ENCODE measurements around the gene FAM20A.
"Not testable (repeated sequence)": the region's sequence is repeated elsewhere in the genome, so short reads cannot be mapped to it uniquely, and the experiment has no call there.

The FAM20A gene

DNA sequence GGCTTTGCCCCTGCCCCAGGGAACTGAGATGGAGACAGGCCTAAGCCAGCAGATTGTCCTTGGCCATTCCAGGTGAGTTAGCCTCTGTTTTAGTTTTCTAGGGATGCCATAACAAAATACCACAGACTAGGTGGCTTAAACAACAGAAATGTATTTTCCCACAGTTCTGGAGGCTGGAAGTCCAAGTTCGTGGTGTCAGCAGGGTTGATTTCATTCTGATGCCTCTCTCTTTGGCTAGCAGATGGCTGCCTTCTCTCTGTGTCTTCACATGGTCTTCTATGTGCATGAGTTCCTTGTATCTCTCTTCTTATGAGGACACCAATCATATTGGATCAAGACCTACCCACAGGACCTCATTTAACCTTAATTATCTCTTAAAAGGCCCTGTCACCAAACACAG lies 12.8 kb downstream of the FAM20A start:
- no peak for DNase-seq (ENCODE audit: low read depth)

DNA sequence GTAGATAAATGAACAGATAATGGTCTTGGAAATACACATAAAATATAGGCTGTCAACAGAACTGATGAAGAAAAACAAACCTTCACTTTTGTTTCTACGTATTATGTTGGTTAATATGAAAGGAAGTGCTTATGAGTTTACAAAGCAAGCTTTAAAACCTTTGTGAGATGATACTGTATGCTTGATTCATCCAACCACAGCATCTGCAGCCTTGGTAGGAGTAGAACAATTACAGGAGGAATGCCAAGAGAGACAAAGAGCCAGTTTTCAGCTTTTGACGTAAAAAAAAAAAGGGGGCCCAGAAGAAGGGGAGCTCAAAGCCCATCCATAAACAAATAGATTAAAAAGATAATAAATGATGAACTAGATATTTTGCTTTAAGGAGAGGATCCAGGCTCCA lies 13.3 kb downstream of the FAM20A start:
- no peak for DNase-seq (ENCODE audit: low read depth)

DNA sequence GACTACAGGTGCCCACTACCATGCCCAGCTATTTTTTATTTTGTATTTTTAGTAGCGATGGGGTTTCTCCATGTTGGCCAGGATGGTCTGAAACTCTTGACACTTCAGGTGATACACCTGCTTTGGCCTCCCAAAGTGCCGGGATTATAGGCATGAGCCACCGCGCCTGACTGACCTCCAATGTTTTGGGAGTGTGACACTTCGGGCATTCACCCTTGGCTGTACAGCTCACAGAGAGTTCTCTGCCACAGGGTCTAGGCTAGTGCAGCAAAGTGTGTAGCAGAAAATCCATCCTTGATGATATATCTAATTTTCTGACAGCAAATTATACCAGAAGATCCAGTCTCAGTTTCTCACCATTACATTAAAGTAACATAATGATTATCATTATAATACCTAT lies 14.1 kb downstream of the FAM20A start:
- DNase-seq (ENCODE audit: low read depth) = no peak

DNA sequence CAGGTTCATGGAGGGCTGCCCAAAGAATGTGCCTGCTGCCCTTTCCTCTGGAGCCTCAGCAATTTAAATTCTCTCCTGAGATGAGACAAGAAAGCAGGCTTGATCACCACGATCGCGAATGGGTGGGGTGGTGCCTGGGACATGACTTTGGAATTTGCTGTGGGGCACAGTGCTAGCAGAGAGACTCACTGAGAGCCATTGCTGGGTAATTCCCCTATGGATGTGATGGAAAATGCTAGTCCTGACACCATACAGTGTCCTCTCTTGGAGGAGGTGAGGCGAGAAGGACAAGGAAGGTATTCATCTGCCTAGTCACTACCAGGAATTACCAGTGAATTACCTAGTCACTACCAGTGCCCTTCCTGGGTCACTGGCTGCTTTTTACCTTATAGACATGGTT lies 15.5 kb downstream of the FAM20A start:
- no peak for DNase-seq (ENCODE audit: low read depth)

DNA sequence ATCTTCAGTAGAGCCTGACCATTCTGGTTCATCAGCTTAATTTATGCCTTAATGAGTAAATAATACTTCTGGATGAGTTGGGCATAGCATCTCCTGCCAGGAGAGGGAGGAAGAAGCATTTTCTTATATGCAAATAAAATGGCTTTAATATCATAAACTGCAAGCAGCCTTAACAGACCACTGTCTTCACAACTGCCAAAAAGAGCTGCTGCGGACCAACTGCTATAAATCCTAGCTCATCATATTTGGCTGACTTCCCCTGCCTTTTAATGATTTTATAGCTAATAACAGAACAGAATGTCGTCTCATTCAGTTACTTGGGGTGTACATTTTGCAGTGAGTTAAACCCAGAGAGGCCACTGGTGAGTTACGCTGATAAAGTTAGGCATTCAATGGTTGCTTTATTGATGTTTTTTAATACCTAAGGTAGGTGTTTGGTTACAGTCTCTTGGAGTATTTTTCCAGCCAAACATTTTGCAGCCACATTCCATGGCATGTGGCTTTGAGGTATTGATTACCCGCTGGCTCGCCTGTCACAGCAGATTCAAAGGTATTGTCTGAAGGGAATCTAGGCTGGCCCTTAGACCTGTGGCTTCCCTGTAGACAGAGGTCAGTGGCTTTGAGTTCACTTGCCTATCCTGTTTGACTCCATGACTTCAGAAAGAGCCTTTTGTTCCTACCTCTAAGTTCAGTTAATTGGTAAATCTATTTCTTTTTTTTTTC lies 16.4 kb downstream of the FAM20A start:
- DNase-seq (ENCODE audit: low read depth) = no peak

DNA sequence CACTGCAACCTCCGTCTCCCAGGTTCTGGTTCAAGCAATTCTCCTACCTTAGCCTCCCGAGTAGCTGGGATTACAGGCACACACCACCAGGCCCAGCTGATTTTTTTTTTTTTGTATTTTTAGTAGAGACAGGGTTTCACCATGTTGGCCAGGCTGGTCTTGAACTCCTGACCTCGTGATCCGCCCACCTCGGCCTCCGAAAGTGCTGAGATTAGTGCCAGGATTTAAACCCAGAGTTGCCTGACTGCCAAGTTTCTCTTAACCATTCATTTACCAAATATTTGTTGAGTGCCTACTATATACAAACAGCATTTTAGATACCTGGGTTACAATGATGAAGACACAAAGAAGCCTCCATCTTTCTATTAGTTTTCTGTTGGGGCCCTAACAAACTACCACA lies 18.3 kb downstream of the FAM20A start:
- DNase-seq (ENCODE audit: low read depth) = not testable (repeated sequence)

DNA sequence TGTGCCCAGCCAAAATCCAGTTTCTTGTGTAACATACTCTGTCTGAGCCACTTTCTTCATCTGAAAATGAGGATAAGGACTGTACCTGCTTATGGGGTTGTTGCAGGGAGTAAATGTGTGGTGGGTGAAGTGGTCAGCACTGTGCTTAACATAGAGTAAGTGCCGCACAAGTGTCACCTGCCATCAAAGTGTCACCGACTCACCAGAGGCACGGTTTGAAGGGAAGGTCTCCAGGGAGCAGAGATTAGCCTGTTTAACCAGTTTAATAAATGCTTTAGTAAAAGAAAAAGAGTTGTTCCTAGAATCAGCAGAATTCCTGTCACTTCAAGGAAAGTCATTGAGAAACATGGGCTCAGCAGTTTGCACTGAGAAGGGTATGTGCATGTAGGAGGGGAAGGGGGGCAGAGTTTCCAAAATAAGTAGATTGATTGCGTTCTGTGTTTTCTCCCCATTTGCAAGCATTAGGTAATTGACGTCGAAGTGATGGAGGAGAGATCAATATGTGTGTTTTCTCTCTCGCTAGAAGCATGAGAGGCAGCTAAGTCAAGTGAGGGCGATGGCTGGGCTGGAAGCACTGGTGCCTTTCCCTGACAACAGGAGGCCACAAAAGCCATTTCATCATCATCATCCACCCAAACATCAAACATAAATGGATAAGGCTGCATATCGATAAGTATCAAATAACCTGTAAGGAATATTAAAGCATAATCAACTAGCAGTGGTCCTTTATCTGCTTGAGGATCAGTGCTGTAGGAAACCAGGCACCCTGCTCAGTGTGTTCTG lies 19.1 kb downstream of the FAM20A start:
- DNase-seq (ENCODE audit: low read depth) = no peak

DNA sequence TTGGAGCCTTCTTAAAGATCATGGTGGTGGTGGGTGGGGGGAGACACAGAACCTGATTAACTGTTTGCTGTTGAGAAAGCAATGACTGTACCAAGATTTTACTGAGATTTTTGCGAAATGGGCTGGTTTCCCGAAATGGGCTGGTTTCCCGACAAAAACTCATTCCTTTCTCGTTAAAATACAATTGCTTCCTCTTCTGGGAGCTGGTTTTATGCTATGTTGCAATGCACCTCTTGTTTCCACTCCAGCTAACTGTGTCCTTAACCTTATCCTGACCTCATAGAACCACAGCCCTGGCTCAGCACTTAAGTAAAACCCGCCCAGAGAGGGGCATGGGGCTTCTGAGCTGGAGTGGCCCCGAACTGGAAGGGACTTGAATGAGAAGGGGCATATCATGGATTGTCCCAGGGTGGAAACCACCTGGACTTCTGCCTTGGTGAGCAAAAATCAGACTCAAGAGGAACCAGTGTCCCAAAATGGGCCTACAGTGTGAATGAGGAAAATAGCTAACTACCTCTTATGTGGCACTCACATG lies 20.9 kb downstream of the FAM20A start:
- DNase-seq (ENCODE audit: low read depth) = no peak

DNA sequence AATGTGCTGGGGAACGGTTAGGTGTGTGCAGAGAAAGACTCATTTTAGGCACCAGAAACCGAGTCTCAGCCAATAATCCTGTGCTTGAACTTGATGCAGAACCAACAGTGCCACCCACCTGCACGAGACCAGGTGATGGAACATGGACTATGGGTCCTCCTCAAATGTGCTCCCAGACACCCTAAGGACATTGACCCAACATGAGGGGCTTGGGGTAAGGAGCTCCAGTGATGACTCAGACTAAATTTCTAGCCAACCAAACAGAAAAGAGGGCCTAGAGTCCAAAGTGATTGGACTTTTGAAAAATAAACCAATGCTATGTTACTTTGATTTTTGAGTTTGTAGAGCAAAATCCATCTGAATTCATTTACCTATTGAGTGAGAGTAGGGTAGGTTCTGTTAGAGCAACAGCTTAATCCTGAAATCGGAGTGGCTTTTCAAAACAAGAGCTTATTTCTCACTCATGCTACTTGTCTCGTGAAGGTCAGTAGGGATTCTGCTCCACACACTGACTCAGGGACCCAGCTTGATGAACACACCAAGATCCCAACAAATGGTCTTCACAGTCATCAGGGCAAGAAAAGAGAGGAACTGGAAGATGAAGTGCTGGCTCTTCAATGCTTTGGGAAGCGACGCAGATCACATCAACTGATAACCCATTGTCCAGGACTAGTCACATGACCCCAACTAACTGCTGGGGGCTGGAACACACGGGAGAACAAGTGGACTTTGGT lies 21.8 kb downstream of the FAM20A start:
- DNase-seq (ENCODE audit: low read depth) = no peak

DNA sequence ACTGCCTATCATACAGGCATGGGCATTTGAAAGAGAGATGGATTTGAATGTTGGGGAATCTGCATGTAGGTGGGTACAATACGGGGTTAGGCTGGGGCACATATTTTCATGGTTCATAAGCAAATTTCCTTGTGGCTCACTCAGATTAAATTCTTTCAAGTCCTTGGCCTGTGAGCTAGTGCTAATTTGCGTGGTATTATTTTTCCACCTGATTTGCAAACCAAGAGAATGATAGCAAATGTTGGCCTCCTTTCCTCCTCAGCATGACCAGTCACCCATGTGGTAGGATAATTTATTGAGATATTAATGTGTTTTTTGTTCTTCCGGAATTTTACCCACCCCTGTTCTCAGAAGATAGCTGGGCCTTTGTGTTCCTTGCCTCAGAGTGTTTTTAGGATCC lies 22.9 kb downstream of the FAM20A start:
- DNase-seq (ENCODE audit: low read depth) = no peak

DNA sequence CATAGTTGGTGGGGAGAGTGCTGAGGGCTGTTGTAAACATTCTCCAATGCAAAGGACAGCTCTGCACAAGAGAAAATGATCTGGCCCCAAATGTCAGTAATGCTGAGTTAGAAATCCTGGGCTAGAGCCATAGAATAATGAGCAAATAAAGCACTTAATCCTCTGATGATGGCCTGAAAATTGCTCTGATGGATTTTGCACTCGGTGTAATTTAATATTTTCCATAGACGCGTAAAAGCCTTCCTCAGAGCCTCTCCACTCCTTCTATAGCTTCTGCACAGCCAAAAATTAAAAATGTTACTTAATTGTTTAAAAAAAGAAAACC lies 23.7 kb downstream of the FAM20A start:
- no peak for DNase-seq (ENCODE audit: low read depth)

DNA sequence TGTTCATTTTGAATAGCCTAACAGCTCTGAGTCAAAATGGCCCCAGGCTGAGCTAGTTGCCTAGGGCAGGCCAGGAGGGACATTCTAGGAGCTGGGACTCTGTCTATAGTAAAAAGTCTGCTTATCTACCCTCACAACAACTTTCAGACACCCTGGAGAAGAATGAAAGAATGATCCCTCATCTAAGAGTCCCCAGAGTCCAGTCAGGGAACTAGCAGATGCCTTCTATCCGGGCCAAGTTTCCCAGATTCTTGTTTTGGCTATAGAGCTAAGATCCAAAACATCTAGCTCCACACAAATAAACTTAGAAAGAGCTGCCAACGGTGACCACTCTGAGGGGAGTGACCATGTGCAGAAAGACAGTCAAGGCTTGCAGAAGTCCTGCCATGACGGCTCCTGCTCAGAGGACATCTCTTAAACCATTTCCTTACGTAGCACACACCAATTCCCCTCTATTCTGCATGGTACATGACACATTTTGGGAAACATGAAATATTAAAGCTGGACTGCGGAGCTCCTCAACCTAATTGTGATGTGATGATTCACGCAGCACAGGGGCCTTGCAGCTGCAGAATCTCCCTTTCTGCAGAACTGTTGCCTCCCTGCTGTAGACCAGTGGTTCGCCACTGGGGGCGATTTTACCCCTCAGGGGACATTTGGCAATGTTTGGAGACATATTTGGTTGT lies 24.2 kb downstream of the FAM20A start:
- DNase-seq (ENCODE audit: low read depth) = no peak

DNA sequence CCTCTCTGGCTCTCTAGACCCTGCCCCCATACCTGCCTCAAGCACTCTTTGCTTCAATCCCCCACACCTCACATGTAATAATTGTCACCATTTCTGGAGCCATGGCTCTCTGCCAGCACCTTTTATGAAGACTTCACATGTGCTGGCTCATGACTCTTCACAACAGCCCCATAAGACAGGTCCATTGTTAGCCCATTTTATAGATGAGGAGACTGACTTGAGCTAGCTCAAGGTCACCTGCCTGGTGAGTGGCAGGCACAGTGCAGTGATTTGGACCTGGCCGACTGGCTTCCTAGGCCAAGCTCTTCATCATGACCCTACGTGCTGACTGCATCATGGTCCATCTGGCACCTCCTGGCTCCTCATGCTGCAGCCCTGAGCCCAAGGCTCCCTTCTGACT lies 25.0 kb downstream of the FAM20A start:
- DNase-seq (ENCODE audit: low read depth) = no peak

DNA sequence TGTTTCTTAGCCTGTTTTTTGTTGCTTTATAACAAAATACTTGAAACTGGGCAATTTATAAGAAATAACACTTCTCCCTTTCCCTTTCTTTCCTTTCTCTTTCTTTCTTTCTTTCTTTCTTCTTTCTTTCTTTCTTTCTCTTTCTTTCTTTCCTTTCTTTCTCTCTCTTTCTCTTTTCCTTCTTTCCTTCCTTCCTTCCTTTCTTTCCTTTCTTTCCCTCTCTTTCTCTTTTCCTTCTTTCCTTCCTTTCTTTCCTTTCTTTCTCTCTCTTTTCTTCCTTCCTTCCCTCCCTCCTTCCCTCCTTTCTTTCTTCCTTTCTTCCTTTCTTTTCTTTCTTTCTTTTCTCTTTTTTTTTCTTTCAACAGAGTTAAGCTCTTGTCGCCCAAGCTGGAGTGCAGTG lies 27.8 kb downstream of the FAM20A start:
- no peak for DNase-seq (ENCODE audit: low read depth)

DNA sequence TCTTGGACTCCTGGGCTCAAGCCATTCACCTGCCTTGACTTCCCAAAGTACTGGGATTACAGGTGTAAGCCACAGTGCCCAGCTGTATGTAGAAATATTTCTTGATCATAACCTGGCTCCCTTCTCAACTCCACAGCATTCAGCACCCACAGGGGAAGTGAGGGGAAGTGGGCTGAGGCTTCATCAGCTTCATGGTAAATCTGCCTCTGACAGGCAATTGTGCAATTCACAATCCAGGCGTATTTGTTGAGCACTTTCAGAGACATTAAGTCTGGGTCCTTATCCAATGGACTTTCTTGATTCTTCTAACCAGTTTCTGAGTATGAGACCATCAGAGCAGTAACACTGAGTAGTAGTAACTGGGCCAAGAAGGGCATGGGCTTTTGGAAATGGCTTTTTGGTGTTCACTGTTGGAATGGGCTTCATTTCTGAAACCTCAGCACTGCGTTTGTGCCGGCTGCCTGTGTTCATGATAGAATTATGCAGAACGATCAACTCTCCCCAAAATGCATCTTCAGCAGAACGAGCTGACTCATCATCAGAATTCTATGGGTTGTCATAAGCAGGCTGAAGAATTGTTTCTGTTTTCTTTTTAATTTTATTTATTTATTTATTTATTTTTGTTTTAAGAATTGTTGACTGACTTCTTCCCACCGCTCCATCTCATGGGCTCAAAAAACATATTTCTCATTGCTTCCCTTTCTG lies 28.9 kb downstream of the FAM20A start:
- no peak for DNase-seq (ENCODE audit: low read depth)

DNA sequence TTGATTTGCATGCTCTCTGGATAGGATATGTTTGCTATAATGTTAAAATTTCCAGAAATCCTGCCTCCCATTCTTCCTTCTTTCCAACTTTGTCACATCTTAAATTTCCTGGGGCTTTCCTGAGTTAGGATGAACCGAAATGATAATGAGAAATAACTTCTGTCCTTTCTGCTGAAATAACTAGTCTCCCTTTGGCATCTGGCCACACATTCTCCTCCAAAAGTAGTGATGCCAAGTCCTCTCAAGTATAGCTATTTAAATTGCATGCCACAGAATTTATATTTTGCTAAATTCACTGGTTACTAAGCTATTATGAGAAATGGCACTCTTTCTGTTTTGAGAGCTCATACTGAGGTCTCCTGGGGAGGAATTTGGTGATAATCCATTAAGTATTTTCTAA lies 30.6 kb downstream of the FAM20A start:
- DNase-seq (ENCODE audit: low read depth) = no peak

DNA sequence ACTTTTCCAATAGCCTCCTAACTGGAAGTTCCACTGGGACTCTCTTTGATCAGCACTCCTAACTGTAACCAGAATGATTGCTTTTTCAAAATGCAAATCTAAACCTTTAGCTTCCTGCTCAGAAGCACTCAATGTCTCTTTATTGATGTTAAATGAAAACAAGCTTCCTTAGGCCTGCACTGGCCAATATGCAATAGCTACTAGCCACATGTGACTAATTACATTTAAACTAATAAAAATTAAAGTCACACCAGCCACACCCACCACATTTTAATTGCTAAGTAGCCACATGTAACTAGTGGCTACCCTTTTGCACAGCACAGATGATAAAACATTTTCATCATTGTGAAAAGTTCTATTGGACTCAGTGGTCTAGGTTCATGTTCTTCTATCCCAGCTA lies 31.8 kb downstream of the FAM20A start:
- DNase-seq (ENCODE audit: low read depth) = no peak

DNA sequence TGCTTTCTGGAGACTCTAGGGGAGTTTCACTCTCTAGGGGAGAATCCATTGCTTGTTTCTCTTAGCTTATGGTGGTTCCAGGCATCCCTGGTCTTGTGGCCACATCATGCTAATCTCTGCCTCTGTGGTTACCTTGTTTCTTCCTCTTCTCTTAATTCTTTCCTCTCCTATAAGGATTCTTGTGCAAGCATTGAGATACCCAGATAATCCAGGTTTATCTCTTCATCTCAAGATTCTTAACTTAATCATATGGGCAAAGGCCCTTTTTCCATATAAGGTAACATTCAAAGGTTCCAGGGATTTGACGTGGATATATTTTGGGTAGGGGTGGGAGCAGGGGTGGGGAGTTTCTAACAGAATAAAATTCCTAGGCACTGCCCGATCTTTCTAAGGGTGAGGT lies 32.6 kb downstream of the FAM20A start:
- DNase-seq (ENCODE audit: low read depth) = no peak

DNA sequence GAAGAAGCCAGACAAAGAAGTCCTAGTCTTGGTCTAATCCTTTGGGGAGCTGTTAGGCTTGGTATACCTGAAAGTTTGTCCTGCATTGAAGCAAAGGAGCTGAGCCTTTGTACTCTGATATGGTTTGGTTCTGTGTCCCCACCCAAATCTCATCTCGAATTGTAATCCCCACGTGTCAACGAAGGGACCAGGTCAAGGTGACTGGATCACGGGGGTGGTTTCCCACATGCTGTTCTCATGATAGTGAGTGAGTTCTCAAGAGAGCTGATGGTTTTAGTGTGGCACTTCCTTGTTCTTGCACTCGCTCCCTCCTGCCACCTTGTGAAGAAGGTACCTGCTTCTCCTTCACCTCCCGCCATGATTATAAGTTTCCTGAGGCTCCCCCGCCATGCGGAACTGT lies 33.6 kb downstream of the FAM20A start:
- no peak for DNase-seq (ENCODE audit: low read depth)

DNA sequence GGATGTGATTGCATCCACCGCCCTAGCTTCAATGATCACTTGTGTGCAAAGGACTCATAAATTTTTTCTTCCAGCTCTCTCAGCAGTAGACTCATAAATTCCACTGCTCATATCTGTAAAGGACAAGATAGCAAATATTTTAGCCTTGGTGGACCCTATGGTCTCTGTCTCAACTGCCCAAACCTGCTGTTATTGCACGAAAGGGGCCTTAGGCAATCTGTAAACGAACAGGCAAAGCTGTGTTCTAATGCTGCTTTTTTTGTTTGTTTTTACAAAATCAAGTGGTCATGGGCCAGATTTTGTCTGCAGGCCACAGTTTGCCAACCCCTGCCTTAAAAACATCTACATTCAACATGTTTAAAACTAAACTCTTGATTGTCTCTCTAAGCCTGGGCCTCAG lies 34.1 kb downstream of the FAM20A start:
- DNase-seq (ENCODE audit: low read depth) = no peak

DNA sequence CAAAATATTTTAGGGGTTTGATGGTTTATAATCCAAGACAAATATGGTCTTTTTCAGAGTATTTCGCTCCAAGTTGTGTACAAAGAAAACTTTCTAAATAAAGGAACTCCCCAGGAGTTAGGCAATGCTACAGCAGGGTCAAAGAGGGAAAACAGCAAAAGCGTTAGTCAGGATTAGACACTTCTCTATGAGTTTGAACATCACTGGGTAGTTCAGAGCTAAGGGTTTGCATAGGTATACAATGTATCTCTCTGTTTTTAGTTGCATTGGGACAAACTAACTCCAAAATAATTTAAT lies 34.8 kb downstream of the FAM20A start:
- DNase-seq (ENCODE audit: low read depth) = no peak
